GM23248 (cell line): ENCODE results near the gene GRIPAP1. TPM values are rescaled to one million over a fixed set of nuclear protein-coding genes. Genes with fewer than 3 reads are reported as not detected.

Experiments used
- DNase-seq: peaks from one replicate; pipeline ENCODE4 v3.0.0-alpha.2; 2015
- H2AFZ ChIP-seq: fragments of 200-600 bp; sonication (generic); 2 replicates; pipeline ENCODE4 v1.6.1; 2016; ENCODE audit warnings: antibody characterized with exemption
- H3F3A ChIP-seq: fragments of 200-600 bp; sonication (generic); 2 replicates; pipeline ENCODE4 v1.6.1; 2016; ENCODE audit warnings: mild to moderate bottlenecking, antibody characterized with exemption, mixed run types; ENCODE audit not compliant: insufficient read depth
- H3K27ac ChIP-seq: fragments of 200-600 bp; sonication (generic); 2 replicates; pipeline ENCODE4 v1.5.1; 2016; ENCODE audit warnings: mild to moderate bottlenecking
- H3K27me3 ChIP-seq: fragments of 200-600 bp; sonication (generic); replicated peaks from 2 replicates; pipeline ENCODE4 v1.6.1; 2016; ENCODE audit warnings: mild to moderate bottlenecking; ENCODE audit not compliant: insufficient read depth
- H3K36me3 ChIP-seq: fragments of 200-600 bp; sonication (generic); 2 replicates; pipeline ENCODE4 v1.6.1; 2016; ENCODE audit warnings: low read depth, mild to moderate bottlenecking
- H3K4me1 ChIP-seq: fragments of 200-600 bp; sonication (generic); 2 replicates; pipeline ENCODE4 v1.6.1; 2016; ENCODE audit warnings: mild to moderate bottlenecking; ENCODE audit not compliant: insufficient read depth
- H3K4me2 ChIP-seq: fragments of 200-600 bp; sonication (generic); one replicate; pipeline ENCODE4 v1.6.1; 2016; ENCODE audit warnings: mild to moderate bottlenecking; ENCODE audit not compliant: unreplicated experiment
- H3K4me3 ChIP-seq: fragments of 200-600 bp; sonication (generic); 2 replicates; pipeline ENCODE4 v1.5.1; 2016; ENCODE audit warnings: mild to moderate bottlenecking
- H3K79me2 ChIP-seq: fragments of 200-600 bp; sonication (generic); 2 replicates; pipeline ENCODE4 v1.6.1; 2016; ENCODE audit warnings: mild to moderate bottlenecking; ENCODE audit not compliant: insufficient read depth
- H3K9ac ChIP-seq: fragments of 200-600 bp; sonication (generic); 2 replicates; pipeline ENCODE4 v1.6.1; 2016; ENCODE audit warnings: mild to moderate bottlenecking
- H3K9me2 ChIP-seq: fragments of 200-600 bp; sonication (generic); 2 replicates; pipeline ENCODE4 v1.6.1; 2016; ENCODE audit warnings: mixed run types, mild to moderate bottlenecking, moderate library complexity; ENCODE audit not compliant: insufficient read depth
- H3K9me3 ChIP-seq: fragments of 200-600 bp; sonication (generic); one replicate; pipeline ENCODE4 v1.6.1; 2017; ENCODE audit warnings: low read depth
- H4K20me1 ChIP-seq: fragments of 200-600 bp; sonication (generic); 2 replicates; pipeline ENCODE4 v1.6.0; 2016; ENCODE audit not compliant: insufficient read depth
- EZH2 ChIP-seq: fragments of 200-600 bp; sonication (generic); IDR thresholded peaks from 2 replicates; pipeline ENCODE4 v1.6.1; 2018; ENCODE audit warnings: antibody characterized with exemption, mild to moderate bottlenecking; ENCODE audit not compliant: insufficient read depth, poor library complexity, severe bottlenecking
- EZH2phosphoT487 ChIP-seq: fragments of 200-600 bp; sonication (generic); IDR thresholded peaks from 2 replicates; pipeline ENCODE4 v1.6.1; 2018; ENCODE audit warnings: antibody characterized with exemption, moderate library complexity, mild to moderate bottlenecking, low read depth; ENCODE audit not compliant: insufficient read depth
- WGBS, 2 experiments: methylation state at CpG; one replicate each; pipeline ENCODE4 v1.1.6; 2015 to 2017; ENCODE audit warnings: low lambda C conversion rate in 2 of 2, low coverage in 1 of 2; ENCODE audit errors: missing lambda C conversion rate in 2 of 2; 5-methylcytosine and 5-hydroxymethylcytosine counted together
- in situ Hi-C: fragments of 300-500 bp; cut with MboI; formaldehyde crosslinking; loops from 2 replicates; pipeline ENCODE4 v1.15.0; 2020
- polyA plus RNA-seq: library from polyadenylated mRNA; unstranded; fragments of >200 nt; fragmentation: Nextera tagmentation; extraction: Ambion mirVana; gene quantifications from 2 replicates; pipeline ENCODE4 v1.2.1, GENCODE V29; 2016
- total RNA-seq: library from RNA; depleted of rRNA; stranded (reverse); fragments of >200 nt; shearing (Covaris generic); gene quantifications from 2 replicates; pipeline ENCODE4 v1.2.3, GENCODE V29; 2014; rRNA removed

Gene GRIPAP1
- 16.5 and 31.6 TPM in 2 replicates for total RNA-seq
- polyA plus RNA-seq, result 16.5 and 21.8 TPM in 2 replicates

- Histone ChIP-seq H3K9ac (peak within 1 kb of the TSS; percentile 91), H3K27me3 (no peaks in the 10 kb centered on the region), H3K9me3 (no peaks in the 10 kb centered on the region), H3K4me1 (no peaks in the 10 kb centered on the region), H3K4me3 (peak within 1 kb of the TSS; percentile 97), H3K4me2 (peak within 1 kb of the TSS; percentile 80), H3K36me3 (no peaks in the 10 kb centered on the region), H4K20me1 (no peaks in the 10 kb centered on the region), H3F3A (no peaks in the 10 kb centered on the region), H3K27ac (peak within 1 kb of the TSS; percentile 94), H2AFZ (peak within 1 kb of the TSS; percentile 87), H3K79me2 (peaks cover 16% of the 10 kb centered on the region), H3K9me2 (no peaks in the 10 kb centered on the region)
- in situ Hi-C loops, result no loop called here
- no peak for TF ChIP-seq EZH2phosphoT487
- no peak for TF ChIP-seq EZH2
- 1% methylated on average over 33 to 38 of the region's 38 CpGs for WGBS, 2 experiments
- peak; percentile 85 for DNase-seq
Observed at GRCh38 chrX:49002091-49002935, at the start of gene GRIPAP1. GRIPAP1 (minus strand) TSS chrX:49002264; CDS start chrX:49002229, 35 bp downstream.

- peaks cover 5% of the 10 kb centered on the region; the same call in 1 of the 2 replicates for H3K4me1 ChIP-seq
- no peaks in the 10 kb centered on the region for H3K36me3 ChIP-seq
- peaks cover 26% of the 10 kb centered on the region; the same call in 1 of the 2 replicates for H3F3A ChIP-seq
- no peaks in the 10 kb centered on the region for H3K9me2 ChIP-seq
- H3K27me3 ChIP-seq, result no peaks in the 10 kb centered on the region
- H3K4me3 ChIP-seq, result peak overlapping the region; percentile 62
- H3K9me3 ChIP-seq, result no peaks in the 10 kb centered on the region
- no peaks in the 10 kb centered on the region for H4K20me1 ChIP-seq
- peak overlapping the region; percentile 56; the same call in 1 of the 2 replicates for H3K9ac ChIP-seq
- H3K79me2 ChIP-seq, result peaks cover 33% of the 10 kb centered on the region
- no peak for DNase-seq
- in situ Hi-C loops, result loop anchor here (25.0 kb wide), 1 partner anchor 107 kb away; no protein-coding TSS in a partner anchor
- 0 to 5% methylated on average over 11 of the region's 13 CpGs for WGBS, 2 experiments
- H2AFZ ChIP-seq, result peak overlapping the region; percentile 86
- H3K27ac ChIP-seq, result peak overlapping the region; percentile 34; the same call in 1 of the 2 replicates
- TF ChIP-seq EZH2phosphoT487 (no peak), EZH2 (no peak)
- H3K4me2 ChIP-seq, result peak overlapping the region; percentile 68
Observed at GRCh38 chrX:49043987-49044281, 41.9 kb upstream of the GRIPAP1 start.

- TF ChIP-seq EZH2 (no peak), EZH2phosphoT487 (no peak)
Observed at GRCh38 chrX:49043220-49043986, 41.3 kb upstream of the GRIPAP1 start, which contains the start of gene TFE3. TFE3 (minus strand) TSS chrX:49043357; CDS start chrX:49043226, 131 bp downstream.

GRCh38 chrX:49042581-49043219 lies 40.6 kb upstream of the GRIPAP1 start:
- Histone ChIP-seq H2AFZ (no peak overlapping the region; the same call in 1 of the 2 replicates), H3K27ac (peak overlapping the region; percentile 91), H3K9me3 (no peaks in the 10 kb centered on the region), H3K36me3 (no peaks in the 10 kb centered on the region), H3K9ac (peak overlapping the region; percentile 99), H3K79me2 (peaks cover 45% of the 10 kb centered on the region), H3K4me1 (peaks cover 10% of the 10 kb centered on the region), H4K20me1 (no peaks in the 10 kb centered on the region), H3K9me2 (no peaks in the 10 kb centered on the region), H3K27me3 (no peaks in the 10 kb centered on the region), H3K4me2 (peak overlapping the region; percentile 91), H3K4me3 (peak overlapping the region; percentile 91), H3F3A (peaks cover 26% of the 10 kb centered on the region; the same call in 1 of the 2 replicates)
- TF ChIP-seq EZH2phosphoT487 (no peak), EZH2 (no peak)
- 0% methylated on average over 5 to 6 of the region's 29 CpGs for whole genome bisulfite sequencing, 2 experiments
- no peak for DNase-seq
- in situ Hi-C loops, result loop anchor here (25.0 kb wide), 1 partner anchor 105 kb away; no protein-coding TSS in a partner anchor

More at GRCh38 chrX:49043220-49043986, 41.3 kb upstream of the GRIPAP1 start, which contains the start of gene TFE3:
- Histone ChIP-seq H3F3A (peaks cover 26% of the 10 kb centered on the region; the same call in 1 of the 2 replicates), H2AFZ (peak within 1 kb of the TSS; percentile 86), H3K4me2 (peak within 1 kb of the TSS; percentile 91), H3K27me3 (no peaks in the 10 kb centered on the region), H3K79me2 (peaks cover 38% of the 10 kb centered on the region), H3K27ac (peak within 1 kb of the TSS; percentile 91), H4K20me1 (no peaks in the 10 kb centered on the region), H3K4me1 (peaks cover 5% of the 10 kb centered on the region; the same call in 1 of the 2 replicates), H3K4me3 (peak within 1 kb of the TSS; percentile 91), H3K9me2 (no peaks in the 10 kb centered on the region), H3K36me3 (no peaks in the 10 kb centered on the region), H3K9ac (peak within 1 kb of the TSS; percentile 99), H3K9me3 (no peaks in the 10 kb centered on the region)
- 0% methylated on average over 5 to 32 of the region's 67 CpGs for WGBS, 2 experiments
- in situ Hi-C loops, result loop anchor here (25.0 kb wide), 1 partner anchor 106 kb away; no protein-coding TSS in a partner anchor
- peak; percentile 97 for DNase-seq
